Measurements from ENCODE around the gene THBD. TPM values are rescaled to one million over a fixed set of nuclear protein-coding genes. Genes with fewer than 3 reads are reported as not detected.

THBD gene
- total and polyA plus RNA-seq, 9 of the 15 experiments (the other 6 are each of a cell fraction or from before 2014, with no cell fraction given) = 0.07 to 0.49 (median 0.33) TPM

DNA sequence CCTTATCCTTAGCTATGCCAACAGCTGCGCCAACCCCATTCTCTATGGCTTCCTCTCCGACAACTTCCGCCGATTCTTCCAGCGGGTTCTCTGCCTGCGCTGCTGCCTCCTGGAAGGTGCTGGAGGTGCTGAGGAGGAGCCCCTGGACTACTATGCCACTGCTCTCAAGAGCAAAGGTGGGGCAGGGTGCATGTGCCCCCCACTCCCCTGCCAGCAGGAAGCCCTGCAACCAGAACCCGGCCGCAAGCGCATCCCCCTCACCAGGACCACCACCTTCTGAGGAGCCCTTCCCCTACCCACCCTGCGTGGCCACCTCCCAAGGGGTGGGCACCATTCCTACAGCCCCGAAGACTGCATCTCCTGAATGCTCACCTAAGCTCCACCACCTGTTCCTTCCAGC lies 13.1 kb downstream of the THBD start (continued):
- TF ChIP-seq ZNF165 (CRISPR knock-in tag; IDR thresholded peaks at IDR 0.05; ENCODE audit: borderline replicate concordance) (no peak), NR2C2 (CRISPR knock-in tag; IDR thresholded peaks at IDR 0.05) (no peak), NR2C2 (tag; IDR thresholded peaks at IDR 0.05) (no peak), CXXC5 (CRISPR knock-in tag; IDR thresholded peaks at IDR 0.05) (no peak)
- TF ChIP-seq, protein P1, sequence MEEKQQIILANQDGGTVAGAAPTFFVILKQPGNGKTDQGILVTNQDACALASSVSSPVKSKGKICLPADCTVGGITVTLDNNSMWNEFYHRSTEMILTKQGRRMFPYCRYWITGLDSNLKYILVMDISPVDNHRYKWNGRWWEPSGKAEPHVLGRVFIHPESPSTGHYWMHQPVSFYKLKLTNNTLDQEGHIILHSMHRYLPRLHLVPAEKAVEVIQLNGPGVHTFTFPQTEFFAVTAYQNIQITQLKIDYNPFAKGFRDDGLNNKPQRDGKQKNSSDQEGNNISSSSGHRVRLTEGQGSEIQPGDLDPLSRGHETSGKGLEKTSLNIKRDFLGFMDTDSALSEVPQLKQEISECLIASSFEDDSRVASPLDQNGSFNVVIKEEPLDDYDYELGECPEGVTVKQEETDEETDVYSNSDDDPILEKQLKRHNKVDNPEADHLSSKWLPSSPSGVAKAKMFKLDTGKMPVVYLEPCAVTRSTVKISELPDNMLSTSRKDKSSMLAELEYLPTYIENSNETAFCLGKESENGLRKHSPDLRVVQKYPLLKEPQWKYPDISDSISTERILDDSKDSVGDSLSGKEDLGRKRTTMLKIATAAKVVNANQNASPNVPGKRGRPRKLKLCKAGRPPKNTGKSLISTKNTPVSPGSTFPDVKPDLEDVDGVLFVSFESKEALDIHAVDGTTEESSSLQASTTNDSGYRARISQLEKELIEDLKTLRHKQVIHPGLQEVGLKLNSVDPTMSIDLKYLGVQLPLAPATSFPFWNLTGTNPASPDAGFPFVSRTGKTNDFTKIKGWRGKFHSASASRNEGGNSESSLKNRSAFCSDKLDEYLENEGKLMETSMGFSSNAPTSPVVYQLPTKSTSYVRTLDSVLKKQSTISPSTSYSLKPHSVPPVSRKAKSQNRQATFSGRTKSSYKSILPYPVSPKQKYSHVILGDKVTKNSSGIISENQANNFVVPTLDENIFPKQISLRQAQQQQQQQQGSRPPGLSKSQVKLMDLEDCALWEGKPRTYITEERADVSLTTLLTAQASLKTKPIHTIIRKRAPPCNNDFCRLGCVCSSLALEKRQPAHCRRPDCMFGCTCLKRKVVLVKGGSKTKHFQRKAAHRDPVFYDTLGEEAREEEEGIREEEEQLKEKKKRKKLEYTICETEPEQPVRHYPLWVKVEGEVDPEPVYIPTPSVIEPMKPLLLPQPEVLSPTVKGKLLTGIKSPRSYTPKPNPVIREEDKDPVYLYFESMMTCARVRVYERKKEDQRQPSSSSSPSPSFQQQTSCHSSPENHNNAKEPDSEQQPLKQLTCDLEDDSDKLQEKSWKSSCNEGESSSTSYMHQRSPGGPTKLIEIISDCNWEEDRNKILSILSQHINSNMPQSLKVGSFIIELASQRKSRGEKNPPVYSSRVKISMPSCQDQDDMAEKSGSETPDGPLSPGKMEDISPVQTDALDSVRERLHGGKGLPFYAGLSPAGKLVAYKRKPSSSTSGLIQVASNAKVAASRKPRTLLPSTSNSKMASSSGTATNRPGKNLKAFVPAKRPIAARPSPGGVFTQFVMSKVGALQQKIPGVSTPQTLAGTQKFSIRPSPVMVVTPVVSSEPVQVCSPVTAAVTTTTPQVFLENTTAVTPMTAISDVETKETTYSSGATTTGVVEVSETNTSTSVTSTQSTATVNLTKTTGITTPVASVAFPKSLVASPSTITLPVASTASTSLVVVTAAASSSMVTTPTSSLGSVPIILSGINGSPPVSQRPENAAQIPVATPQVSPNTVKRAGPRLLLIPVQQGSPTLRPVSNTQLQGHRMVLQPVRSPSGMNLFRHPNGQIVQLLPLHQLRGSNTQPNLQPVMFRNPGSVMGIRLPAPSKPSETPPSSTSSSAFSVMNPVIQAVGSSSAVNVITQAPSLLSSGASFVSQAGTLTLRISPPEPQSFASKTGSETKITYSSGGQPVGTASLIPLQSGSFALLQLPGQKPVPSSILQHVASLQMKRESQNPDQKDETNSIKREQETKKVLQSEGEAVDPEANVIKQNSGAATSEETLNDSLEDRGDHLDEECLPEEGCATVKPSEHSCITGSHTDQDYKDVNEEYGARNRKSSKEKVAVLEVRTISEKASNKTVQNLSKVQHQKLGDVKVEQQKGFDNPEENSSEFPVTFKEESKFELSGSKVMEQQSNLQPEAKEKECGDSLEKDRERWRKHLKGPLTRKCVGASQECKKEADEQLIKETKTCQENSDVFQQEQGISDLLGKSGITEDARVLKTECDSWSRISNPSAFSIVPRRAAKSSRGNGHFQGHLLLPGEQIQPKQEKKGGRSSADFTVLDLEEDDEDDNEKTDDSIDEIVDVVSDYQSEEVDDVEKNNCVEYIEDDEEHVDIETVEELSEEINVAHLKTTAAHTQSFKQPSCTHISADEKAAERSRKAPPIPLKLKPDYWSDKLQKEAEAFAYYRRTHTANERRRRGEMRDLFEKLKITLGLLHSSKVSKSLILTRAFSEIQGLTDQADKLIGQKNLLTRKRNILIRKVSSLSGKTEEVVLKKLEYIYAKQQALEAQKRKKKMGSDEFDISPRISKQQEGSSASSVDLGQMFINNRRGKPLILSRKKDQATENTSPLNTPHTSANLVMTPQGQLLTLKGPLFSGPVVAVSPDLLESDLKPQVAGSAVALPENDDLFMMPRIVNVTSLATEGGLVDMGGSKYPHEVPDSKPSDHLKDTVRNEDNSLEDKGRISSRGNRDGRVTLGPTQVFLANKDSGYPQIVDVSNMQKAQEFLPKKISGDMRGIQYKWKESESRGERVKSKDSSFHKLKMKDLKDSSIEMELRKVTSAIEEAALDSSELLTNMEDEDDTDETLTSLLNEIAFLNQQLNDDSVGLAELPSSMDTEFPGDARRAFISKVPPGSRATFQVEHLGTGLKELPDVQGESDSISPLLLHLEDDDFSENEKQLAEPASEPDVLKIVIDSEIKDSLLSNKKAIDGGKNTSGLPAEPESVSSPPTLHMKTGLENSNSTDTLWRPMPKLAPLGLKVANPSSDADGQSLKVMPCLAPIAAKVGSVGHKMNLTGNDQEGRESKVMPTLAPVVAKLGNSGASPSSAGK (IDR thresholded peaks at IDR 0.05) = no peak
